GM23338 (cell line): ENCODE measurements around the gene GIGYF2. TPM values are rescaled to one million over a fixed set of nuclear protein-coding genes. Genes with fewer than 3 reads are reported as not detected.

Source experiments
- ATAC-seq: fragments of 200-7000 bp; cut with Tn5 transposase; 3 replicates; pipeline ENCODE4 v1.9.1; 2020
- DNase-seq: peaks from one replicate; pipeline ENCODE4 v3.0.0-alpha.2; 2015; ENCODE audit warnings: low spot score
- H2AFZ ChIP-seq: fragments of 200-600 bp; sonication (generic); 2 replicates; pipeline ENCODE4 v1.8.0; 2016; ENCODE audit warnings: antibody characterized with exemption, mild to moderate bottlenecking, moderate library complexity
- H3F3A ChIP-seq: fragments of 200-600 bp; sonication (generic); replicated peaks from 2 replicates; pipeline ENCODE4 v1.8.0; 2017; ENCODE audit warnings: antibody characterized with exemption, mixed run types, low read depth
- H3K27ac ChIP-seq: fragments of 200-600 bp; sonication (generic); 2 replicates; pipeline ENCODE4 v1.6.1; 2016; ENCODE audit warnings: low read depth
- H3K27me3 ChIP-seq: fragments of 200-600 bp; sonication (generic); 2 replicates; pipeline ENCODE4 v1.8.0; 2016; ENCODE audit warnings: mild to moderate bottlenecking, mixed run types, moderate library complexity; ENCODE audit not compliant: insufficient read depth
- H3K36me3 ChIP-seq: fragments of 200-600 bp; sonication (generic); 2 replicates; pipeline ENCODE4 v1.8.0; 2016; ENCODE audit warnings: mild to moderate bottlenecking; ENCODE audit not compliant: insufficient read depth
- H3K4me1 ChIP-seq: fragments of 200-600 bp; sonication (generic); 2 replicates; pipeline ENCODE4 v1.8.0; 2016; ENCODE audit warnings: mild to moderate bottlenecking, moderate library complexity; ENCODE audit not compliant: insufficient read depth
- H3K4me2 ChIP-seq: fragments of 200-600 bp; sonication (generic); 2 replicates; pipeline ENCODE4 v1.7.1; 2017; ENCODE audit warnings: mixed run types
- H3K4me3 ChIP-seq: fragments of 200-600 bp; sonication (generic); 2 replicates; pipeline ENCODE4 v1.6.1; 2016; ENCODE audit warnings: mixed run types
- H3K79me2 ChIP-seq: fragments of 200-600 bp; sonication (generic); replicated peaks from 2 replicates; pipeline ENCODE4 v1.8.0; 2017; ENCODE audit warnings: mild to moderate bottlenecking; ENCODE audit not compliant: insufficient read depth
- H3K9me2 ChIP-seq: fragments of 200-600 bp; sonication (generic); 2 replicates; pipeline ENCODE4 v1.8.0; 2017; ENCODE audit not compliant: insufficient read depth
- H4K20me1 ChIP-seq: fragments of 200-600 bp; sonication (generic); replicated peaks from 2 replicates; pipeline ENCODE4 v1.8.0; 2017; ENCODE audit warnings: mild to moderate bottlenecking; ENCODE audit not compliant: insufficient read depth
- H3K27ac Mint-ChIP-seq: 2 replicates; pipeline ENCODE4 v1.8.0; 2020; ENCODE audit warnings: inconsistent platforms, mild to moderate bottlenecking, moderate library complexity, mixed read lengths
- H3K27me3 Mint-ChIP-seq: 3 replicates; pipeline ENCODE4 v1.8.0; 2022; ENCODE audit warnings: low read depth, mild to moderate bottlenecking, moderate library complexity, mixed read lengths, inconsistent platforms; ENCODE audit not compliant: insufficient read depth, poor library complexity
- H3K36me3 Mint-ChIP-seq: 3 replicates; pipeline ENCODE4 v1.8.0; 2021; ENCODE audit warnings: low read depth, mild to moderate bottlenecking, inconsistent platforms, moderate library complexity, mixed read lengths
- H3K4me1 Mint-ChIP-seq: 3 replicates; pipeline ENCODE4 v1.8.0; 2020; ENCODE audit warnings: mild to moderate bottlenecking, inconsistent platforms, mixed read lengths
- H3K4me3 Mint-ChIP-seq: 3 replicates; pipeline ENCODE4 v1.8.0; 2021; ENCODE audit warnings: moderate library complexity, mild to moderate bottlenecking, inconsistent platforms, mixed read lengths
- H3K9me3 Mint-ChIP-seq: 3 replicates; pipeline ENCODE4 v1.8.0; 2020; ENCODE audit warnings: moderate library complexity, mild to moderate bottlenecking, inconsistent platforms, mixed read lengths
- CREB1 ChIP-seq: fragments of 250-450 bp; sonication (Bioruptor Pico); IDR thresholded peaks from 2 replicates; pipeline ENCODE4 v1.5.0; 2020; ENCODE audit warnings: low read depth, mild to moderate bottlenecking, moderate library complexity
- ETS1 ChIP-seq: IDR thresholded peaks from 2 replicates; pipeline ENCODE4 v1.6.1; 2016; ENCODE audit warnings: antibody characterized with exemption
- EZH2 ChIP-seq: fragments of 200-600 bp; sonication (generic); IDR thresholded peaks from one replicate; pipeline ENCODE4 v1.8.0; 2017; ENCODE audit warnings: antibody characterized with exemption, mild to moderate bottlenecking, low read depth; ENCODE audit not compliant: unreplicated experiment
- STAT1 ChIP-seq: IDR thresholded peaks from one replicate; pipeline ENCODE4 v1.6.1; 2016; ENCODE audit warnings: antibody characterized with exemption; ENCODE audit not compliant: unreplicated experiment
- ZNF462 ChIP-seq: fragments of 250-450 bp; sonication (Bioruptor Pico); IDR thresholded peaks from 2 replicates; pipeline ENCODE4 v1.5.0; 2020; ENCODE audit warnings: mild to moderate bottlenecking, moderate library complexity
- polyA plus RNA-seq: library from polyadenylated mRNA; unstranded; fragments of >200 nt; fragmentation: Nextera tagmentation; extraction: Ambion mirVana; gene quantifications from 2 replicates; pipeline ENCODE4 v1.2.1, GENCODE V29; 2016
- total RNA-seq: library from RNA; depleted of rRNA; stranded (reverse); fragments of >200 nt; shearing (Covaris generic); gene quantifications from 2 replicates; pipeline ENCODE4 v1.2.3, GENCODE V29; 2014
- TF ChIP-seq, protein P1 (sequence below), 2 experiments: fragments of 200-600 bp in 1 of 2; sonication (generic) in 1 of 2; conservative IDR thresholded peaks; 2 replicates each; pipeline versions ENCODE4 v1.5.1 to v1.6.1; 2016 to 2017; ENCODE audit warnings: antibody characterized with exemption in 2 of 2, low read depth in 2 of 2, mild to moderate bottlenecking in 2 of 2, moderate library complexity in 1 of 2
- TF ChIP-seq, protein P2 (sequence below): IDR thresholded peaks from one replicate; pipeline ENCODE4 v1.6.1; 2018; ENCODE audit warnings: antibody characterized with exemption; ENCODE audit not compliant: unreplicated experiment

GIGYF2 gene
- total and polyA plus RNA-seq, 2 experiments from 2014 or later, result 48.9 to 104 TPM

DNA sequence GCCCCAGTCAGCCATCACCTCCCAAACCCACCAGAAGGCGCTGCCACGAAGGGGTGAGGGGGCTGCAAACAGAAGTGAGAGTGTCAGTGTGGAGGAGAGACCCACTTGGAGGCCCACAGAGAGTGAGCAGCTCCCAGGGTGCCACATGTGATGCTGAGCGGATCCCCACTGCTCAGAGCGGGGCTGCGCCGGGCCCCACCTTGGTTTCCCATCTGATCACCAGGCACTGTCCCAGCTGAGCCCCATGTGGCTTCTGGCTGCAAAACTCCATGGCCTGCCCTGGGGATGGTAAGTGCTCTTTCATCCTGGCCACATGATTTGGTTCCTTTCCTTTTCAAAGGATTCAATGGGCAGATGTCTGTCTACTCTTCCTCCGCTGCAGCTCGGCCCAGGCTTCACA is 196.7 kb downstream of the GIGYF2 start:
- H2AFZ ChIP-seq, result no peak overlapping the region
- Mint-ChIP-seq H3K4me1 (peaks cover 20% of the 10 kb centered on the region), H3K27me3 (peaks cover 6% of the 10 kb centered on the region), H3K27ac (no peak overlapping the region), H3K4me3 (no peak overlapping the region), H3K36me3 (no peaks in the 10 kb centered on the region; the same call in 2 of the 3 replicates), H3K9me3 (no peaks in the 10 kb centered on the region; the same call in 2 of the 3 replicates)
- ATAC-seq, result no peak
- H3K27me3 ChIP-seq, result no peaks in the 10 kb centered on the region
- H3F3A ChIP-seq, result no peaks in the 10 kb centered on the region
- H4K20me1 ChIP-seq, result no peaks in the 10 kb centered on the region
- TF ChIP-seq STAT1, result no peak
- no peak for TF ChIP-seq CREB1 (CRISPR knock-in tag)
- TF ChIP-seq, protein P1, sequence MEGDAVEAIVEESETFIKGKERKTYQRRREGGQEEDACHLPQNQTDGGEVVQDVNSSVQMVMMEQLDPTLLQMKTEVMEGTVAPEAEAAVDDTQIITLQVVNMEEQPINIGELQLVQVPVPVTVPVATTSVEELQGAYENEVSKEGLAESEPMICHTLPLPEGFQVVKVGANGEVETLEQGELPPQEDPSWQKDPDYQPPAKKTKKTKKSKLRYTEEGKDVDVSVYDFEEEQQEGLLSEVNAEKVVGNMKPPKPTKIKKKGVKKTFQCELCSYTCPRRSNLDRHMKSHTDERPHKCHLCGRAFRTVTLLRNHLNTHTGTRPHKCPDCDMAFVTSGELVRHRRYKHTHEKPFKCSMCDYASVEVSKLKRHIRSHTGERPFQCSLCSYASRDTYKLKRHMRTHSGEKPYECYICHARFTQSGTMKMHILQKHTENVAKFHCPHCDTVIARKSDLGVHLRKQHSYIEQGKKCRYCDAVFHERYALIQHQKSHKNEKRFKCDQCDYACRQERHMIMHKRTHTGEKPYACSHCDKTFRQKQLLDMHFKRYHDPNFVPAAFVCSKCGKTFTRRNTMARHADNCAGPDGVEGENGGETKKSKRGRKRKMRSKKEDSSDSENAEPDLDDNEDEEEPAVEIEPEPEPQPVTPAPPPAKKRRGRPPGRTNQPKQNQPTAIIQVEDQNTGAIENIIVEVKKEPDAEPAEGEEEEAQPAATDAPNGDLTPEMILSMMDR (conservative IDR thresholded peaks at IDR 0.05; ENCODE audit: low read depth in 2 of 2), result peak in 1 of 2 experiments; percentile 18; a peak in 1 of 4 replicates
- TF ChIP-seq, protein P2, sequence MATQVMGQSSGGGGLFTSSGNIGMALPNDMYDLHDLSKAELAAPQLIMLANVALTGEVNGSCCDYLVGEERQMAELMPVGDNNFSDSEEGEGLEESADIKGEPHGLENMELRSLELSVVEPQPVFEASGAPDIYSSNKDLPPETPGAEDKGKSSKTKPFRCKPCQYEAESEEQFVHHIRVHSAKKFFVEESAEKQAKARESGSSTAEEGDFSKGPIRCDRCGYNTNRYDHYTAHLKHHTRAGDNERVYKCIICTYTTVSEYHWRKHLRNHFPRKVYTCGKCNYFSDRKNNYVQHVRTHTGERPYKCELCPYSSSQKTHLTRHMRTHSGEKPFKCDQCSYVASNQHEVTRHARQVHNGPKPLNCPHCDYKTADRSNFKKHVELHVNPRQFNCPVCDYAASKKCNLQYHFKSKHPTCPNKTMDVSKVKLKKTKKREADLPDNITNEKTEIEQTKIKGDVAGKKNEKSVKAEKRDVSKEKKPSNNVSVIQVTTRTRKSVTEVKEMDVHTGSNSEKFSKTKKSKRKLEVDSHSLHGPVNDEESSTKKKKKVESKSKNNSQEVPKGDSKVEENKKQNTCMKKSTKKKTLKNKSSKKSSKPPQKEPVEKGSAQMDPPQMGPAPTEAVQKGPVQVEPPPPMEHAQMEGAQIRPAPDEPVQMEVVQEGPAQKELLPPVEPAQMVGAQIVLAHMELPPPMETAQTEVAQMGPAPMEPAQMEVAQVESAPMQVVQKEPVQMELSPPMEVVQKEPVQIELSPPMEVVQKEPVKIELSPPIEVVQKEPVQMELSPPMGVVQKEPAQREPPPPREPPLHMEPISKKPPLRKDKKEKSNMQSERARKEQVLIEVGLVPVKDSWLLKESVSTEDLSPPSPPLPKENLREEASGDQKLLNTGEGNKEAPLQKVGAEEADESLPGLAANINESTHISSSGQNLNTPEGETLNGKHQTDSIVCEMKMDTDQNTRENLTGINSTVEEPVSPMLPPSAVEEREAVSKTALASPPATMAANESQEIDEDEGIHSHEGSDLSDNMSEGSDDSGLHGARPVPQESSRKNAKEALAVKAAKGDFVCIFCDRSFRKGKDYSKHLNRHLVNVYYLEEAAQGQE, result no peak
- TF ChIP-seq EZH2, result no peak
- TF ChIP-seq ZNF462 (CRISPR knock-in tag), result no peak
- TF ChIP-seq ETS1, result no peak
- H3K36me3 ChIP-seq, result no peaks in the 10 kb centered on the region
- H3K27ac ChIP-seq, result no peak overlapping the region
- peaks cover 3% of the 10 kb centered on the region; the same call in 1 of the 2 replicates for H3K4me1 ChIP-seq
- no peak overlapping the region for H3K4me3 ChIP-seq
- H3K79me2 ChIP-seq, result no peaks in the 10 kb centered on the region
- DNase-seq, result no peak
- no peak overlapping the region for H3K4me2 ChIP-seq
- H3K9me2 ChIP-seq, result no peaks in the 10 kb centered on the region
